Activated CD8-positive, alpha-beta memory T cell treated with anti-CD3 and anti-CD28 coated beads, Interleukin-2, amount 50 U/mL, for 1 hour (primary cell): ENCODE data around the gene VAX1.
"Not testable (repeated sequence)": the region's sequence is repeated elsewhere in the genome, so short reads cannot be mapped to it uniquely, and the experiment has no call there.

ENCODE experiments used
- DNase-seq: peaks from one replicate; pipeline ENCODE4 v3.0.0-alpha.2; 2020; ENCODE audit errors: extremely low read depth

VAX1 gene

DNA sequence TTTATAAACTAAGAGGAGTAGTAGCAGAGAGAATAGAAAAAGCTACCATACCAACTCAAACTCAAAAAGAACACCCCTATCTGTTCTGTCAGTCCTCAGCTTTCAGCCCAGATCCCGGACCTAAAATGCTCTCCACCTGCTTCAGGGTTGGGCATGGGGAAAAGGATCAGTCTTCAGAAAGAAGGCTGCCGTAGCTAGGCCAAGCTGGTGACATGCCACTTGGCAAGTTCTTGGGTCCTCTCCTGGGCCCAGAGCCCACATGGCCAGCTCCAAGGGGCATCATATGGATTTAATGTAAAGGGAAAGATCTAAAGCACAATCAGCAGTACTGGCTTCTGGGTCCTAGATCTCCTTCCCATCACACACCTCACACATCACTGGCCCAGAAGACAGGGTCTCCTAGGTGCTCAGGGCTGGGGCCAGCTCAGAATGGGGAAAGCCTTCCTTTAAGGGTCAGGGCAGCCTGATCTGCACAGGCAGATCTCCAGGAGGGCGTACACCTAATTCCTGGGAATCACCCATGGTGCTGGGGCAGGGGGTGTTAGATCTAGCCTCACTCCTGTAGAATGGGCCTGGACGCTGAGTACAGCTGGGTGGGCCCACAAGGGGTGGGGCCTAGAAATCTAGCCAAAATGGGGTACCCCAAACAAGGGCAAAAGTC is 2.5 kb downstream of the VAX1 start:
- DNase-seq: no peak

DNA sequence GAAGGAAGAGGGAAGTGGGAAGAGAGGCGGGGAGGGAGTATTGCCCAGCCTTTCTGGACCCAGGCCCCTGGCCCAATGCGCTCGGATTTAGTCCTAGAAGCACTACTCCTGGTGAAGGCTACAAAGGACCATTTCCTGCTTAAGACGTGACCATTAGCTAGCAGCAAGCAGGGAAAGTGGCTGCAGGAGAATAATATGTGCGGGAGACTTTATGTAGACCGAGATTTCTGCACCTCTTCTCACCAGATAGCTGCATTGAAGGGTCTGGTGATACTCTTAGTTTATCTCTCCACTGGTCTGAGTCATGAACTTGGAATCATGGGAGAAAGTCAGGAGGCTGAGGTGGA is 3.1 kb downstream of the VAX1 start:
- DNase-seq: no peak

DNA sequence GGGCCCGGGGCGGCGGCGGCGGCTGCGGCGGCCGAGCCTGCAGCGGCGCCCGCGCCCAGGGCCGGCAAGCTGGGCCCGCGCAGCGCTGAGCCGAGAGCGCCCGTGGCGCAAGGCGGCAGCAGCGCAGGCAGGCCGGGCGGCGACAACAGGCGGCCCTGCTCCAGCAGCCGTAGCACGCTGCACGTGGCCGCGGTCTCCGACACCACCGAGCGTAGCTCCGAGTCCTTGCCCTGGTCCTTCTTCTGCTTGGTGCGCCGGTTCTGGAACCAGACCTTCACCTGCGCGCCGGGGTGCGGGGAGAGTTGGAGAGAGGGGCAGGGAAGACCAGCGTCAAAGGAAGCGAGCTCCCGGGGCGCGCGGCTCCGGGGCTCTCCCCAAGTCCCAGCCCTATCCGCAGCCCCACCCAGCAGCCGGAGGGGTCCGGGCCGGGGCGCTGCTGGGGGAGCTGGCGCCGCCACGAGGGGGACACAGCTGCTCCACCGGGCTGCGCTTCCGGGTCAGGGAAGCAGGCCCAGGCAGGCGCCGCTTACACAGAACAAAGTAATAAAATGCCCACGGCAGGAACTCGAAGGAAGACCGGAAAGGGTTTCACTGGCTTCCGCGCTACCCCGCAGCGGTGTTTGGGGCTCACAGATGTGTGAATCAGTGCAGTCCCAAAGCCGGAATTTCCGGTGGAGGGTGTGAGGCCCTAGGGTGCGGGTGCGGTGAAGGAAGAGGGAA is 3.6 kb downstream of the VAX1 start:
- no peak for DNase-seq

DNA sequence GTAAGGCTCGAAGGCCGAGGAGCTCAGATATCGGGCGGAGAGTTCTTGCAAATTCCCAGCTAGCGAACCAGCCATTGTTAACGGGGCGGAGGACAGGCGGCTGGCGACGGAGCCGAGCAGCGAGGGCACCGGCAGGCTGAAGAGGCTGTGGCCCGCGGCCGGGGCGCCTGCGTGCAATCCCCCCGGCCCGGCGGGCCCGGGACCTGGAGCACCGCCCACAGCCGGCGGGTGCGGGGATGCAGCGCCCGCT is 4.1 kb downstream of the VAX1 start:
- DNase-seq: no peak

DNA sequence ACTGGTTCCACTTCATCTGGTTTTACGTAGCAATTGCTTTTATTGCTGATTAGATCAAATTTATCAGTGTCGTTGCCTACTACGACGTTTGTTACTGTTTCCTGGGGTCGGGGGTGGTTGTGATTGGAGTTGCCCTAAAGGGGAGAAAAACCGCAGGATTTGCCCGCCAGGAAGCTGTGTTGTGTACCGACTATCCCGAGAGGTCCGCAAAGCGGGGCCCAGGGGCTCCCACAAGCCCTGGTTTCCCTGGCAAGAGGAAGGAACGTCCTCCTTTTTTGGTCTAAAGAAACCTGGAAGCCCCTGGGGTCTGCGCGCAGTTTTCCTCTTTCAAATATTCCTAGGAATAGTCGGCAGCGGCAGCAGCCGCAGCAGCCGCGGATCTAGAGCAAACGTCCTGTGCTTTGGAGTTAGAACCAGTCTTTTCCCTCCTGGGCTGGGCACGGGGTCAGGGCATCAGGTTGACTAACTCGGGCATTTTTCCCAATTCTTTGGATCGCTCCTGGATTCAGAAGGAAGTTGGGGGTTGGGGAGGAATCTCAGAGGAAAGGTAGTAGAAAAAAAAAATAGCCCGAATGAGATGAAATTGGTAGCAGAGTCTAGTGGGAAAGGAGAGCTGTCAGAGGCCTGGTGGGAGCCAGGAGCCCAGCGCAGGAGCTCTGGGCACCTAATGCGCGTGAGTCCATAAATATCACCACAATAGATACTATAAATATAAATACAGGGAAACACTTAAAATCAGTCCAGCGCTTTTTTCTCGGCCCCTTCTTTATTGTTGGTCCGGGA is 4.6 kb downstream of the VAX1 start:
- DNase-seq: no peak

DNA sequence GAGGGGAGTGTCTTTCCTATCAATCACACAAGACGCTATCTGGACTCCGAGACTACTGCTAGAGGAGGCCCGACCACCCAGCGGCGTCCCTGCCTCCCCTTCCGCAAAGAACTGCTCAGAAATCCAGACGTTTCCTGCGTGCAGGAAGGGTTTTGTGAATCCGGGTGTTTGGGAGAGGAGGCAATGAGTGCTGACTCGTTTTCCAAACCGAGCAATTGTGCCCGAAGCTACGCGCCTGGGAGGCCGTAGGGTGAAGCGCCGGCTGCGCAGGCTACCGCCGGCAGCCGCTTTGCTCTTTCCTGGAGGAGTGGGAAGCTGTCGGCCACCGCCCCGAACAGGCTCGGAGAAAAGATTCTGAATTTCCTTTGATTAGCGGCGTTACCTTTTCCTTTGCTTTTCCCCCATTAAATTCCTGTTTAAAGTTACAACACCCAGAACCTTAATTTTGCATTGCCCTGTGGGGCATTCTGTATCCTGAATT is 5.3 kb downstream of the VAX1 start:
- DNase-seq: no peak

DNA sequence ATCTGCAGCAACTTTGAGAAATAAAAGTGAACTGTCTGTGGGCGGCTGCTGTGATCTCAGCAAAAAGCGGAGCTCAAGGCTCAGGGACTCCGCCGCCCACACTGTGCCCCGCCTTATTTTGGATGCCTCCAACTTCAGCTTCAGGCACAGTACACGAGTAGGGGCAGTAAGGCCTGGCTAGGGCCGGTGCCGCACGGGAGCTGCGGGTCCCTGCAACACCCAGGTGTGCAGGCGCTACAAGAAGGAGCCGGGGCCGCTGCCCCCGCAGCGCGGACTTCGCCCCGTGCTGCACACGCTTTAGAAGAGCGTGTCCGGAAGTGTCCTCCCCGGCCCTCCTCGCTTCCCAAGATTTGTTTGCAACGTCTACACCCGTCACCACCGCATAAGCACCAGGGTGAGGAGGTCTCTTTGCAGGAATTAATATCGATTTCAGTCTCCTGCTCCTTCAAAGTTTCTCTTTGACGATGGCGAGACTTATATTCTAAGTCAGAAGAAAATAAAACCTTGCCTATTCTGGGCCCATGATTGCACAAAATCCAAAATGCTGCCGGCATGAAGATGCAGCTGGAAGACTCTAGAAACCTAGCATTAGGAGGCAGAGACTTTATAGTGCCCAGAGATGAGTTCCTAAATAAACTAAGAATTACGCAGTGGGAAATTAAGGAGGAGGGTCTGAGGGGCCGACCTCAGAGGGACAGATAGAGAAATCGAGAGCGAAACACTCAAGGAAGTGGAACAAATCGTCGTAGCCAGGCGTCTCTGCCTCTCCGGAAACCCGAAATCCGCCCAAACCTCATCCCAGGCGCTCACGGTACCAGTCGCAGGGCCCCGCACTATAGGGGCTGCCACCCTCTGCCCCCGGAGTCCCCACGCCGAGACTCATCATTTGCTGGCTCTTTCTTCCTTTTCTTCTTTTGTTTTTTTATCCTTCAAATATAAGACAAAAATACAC is 6.4 kb downstream of the VAX1 start:
- no peak for DNase-seq

DNA sequence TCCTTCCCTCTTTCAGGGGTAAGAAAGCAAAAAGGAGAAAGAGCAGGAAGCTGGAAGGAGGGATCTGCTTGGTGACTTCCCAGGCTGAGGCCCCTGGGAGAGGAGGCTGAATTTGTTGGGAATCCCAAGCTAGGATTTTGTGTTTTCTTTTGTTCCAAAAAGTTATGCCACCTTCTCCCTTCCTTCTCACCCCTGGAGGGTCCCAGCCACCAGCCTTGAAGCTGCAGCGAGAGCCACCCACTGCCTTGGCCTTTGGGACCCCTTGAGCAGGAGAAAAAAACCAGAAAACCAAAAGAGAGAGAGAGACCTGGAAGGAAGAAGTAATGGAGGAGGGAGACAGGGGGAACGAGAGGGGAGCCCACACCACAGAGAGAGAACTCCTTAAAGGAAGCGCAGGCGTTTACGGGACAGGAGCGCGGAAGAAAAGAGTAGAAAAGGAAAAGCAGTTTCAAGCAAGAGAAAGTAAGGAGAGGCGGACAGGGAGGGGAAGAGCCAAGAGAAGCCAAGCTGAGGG is 7.2 kb downstream of the VAX1 start:
- DNase-seq: no peak

DNA sequence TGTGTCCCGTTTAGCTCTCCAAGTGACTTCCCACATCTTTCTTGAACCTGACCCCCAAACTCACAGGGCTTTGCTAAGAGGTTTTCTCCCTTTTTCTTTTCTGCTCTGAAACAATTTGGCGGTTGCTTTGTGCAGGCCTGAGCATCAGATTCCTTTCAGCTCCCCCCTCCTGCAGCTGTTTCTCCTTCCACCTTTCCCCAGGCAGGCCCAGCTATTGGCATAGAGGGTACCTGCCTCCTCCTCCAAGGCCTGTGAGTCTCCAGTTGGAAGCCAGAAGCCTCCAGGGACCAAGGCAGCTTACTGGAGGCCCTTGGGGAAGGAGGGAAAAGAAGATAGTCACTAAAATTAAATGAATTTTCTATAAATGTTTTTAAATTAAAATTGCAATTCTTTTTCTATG is 7.7 kb downstream of the VAX1 start:
- no peak for DNase-seq

DNA sequence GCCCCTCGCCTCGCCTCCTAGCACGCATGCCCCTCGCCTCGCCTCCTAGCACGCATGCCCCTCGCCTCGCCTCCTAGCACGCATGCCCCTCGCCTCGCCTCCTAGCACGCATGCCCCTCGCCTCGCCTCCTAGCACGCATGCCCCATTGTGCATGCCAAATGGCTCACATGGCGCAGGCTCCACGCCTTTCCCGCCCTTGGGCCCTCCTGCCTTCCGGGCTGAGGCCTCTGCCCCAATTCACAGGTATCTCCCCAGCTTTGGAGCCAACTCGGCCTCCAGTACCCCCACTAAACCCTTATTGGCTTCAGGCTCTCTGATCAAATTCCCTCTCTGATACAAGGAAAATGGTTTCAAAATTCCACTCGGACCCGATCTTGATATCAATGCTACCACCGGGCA is 11.4 kb downstream of the VAX1 start:
- DNase-seq: not testable (repeated sequence)

DNA sequence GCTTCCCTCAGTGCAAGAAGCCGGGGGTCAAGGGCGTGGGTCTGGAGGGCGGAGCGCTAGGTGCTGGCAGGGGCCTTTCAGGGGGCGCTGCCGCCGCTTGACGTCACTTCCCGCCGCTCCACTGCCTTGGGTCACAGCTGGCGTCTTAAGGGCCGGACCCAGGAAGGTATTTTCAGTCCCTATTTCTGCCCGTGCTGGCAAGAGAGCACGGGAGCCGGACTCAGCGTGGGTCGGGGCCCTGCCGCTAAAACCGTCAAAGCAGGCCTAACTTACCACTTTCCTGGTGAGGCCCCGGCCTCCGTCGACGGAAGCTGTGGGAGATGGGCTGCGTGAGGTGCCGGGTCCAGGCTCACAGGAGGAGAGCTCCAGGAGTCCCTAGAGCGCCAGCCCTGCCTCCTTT is 12.0 kb downstream of the VAX1 start:
- DNase-seq: no peak

DNA sequence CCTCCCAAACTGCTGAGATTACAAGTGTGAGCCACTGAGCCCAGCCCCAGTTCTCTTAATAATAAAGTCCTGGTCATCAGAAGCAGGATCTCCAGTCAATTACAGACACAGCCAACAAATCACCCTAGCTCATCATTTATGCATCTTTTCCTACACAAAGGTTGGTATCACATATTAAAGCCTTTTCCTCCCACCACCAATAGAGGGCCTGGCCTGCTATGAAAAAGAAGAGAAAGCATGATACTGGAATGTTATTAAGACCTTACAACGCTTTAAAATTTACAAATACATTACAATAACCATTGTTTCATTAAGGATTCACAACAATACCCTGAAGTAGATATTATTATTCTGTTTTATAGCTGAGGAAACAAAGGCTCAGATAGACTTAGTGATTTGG is 25.9 kb downstream of the VAX1 start:
- DNase-seq: no peak

DNA sequence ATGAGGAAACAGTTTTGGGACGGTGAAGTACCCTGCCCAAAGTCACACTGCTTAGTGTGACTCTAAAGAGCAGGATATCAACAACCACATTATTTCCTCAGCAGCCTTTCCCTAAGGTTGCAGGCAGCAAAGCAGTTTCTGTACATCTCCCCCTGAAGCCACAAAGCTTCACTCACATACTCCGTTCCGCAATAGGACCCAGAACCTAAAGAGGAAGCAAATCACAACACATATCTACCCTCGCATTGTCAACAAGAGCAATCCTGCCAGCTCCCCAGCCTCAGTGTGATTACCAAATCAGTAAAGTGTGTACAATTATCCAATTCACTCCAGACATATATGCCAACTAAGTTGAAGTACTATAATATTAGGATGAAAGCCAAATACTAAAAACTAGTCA is 30.8 kb downstream of the VAX1 start:
- DNase-seq: no peak

DNA sequence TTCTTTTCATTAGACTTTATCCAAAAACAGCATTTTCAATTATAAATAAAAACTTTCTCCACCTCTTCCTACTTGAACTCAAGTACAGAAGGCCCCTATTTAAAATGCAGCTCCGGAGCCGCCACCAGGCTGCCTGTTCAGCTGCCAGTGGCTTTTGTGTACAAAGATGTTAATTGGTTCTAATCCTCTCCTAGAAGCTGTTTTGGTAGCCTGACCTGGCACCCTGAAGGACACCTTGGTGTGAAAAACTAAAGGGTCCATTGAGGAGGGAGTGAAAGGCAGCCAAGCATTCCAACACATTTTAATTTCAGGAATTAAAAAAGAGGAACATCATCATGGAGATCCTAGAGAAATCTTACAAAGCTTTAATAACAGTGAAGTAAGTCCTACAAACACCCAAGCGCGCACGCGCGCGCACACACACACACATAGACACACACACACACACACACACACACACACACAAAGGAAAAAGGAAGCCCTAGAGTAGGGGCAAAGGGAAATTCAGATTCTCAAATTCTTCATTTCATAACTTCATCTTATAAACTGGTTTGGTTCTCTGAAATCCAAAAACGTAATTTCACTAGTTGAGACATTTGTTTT is 41.4 kb downstream of the VAX1 start:
- DNase-seq: no peak

DNA sequence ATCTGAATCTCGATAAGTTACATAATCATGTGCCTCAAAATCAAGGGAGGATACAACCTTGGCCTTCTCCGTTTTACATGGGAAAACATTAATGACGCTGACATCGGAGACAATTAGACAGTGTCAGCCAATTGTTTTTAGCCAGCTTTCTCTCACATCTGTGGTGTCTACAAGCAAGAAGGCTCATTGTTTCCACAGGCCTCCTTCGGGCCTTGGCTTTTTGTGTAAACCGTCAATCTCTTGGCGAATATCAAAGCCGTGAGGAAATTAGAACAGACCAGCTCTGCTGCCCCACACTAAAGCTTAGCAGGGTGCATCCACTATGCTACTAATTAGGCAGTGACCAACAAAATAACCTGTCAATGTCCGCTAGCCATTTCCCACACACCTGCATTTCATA is 43.2 kb downstream of the VAX1 start:
- DNase-seq: no peak

DNA sequence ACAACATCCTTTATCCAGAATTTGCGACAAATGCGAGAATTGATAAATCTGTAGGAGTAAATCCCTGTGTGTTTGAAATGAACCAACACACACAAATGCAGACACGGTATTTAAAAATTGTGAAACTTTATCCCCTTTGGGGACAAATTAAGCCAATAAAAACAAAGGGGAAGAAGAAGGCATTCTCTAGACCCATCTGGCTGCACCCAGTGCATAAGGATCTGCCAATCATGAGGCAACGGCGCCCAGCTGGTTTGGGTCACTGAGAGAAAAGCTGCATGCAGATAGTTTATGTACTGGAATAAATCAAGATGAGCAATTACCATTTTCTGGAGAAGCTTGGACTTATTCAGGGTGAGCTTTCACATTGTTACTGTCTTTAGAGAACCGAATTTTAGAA is 45.7 kb downstream of the VAX1 start:
- no peak for DNase-seq

DNA sequence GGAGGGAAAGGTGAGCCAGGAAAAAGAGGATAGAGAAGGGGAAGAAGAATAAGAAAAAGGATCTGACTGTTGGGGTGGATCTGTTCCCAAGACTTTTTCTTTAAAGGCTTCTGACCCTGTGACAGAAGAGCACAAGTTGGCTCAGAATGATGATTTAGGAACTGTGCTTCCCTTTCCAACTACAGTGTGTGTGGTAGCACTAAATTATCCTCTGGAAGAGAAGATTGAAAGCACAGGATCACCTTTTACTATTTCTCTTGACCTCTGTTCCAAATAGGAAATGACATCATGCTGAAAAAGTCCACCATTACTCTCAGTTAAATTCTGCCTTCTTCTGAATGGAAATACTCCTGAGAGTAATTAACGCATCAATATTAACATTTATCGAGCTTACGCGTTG is 47.2 kb downstream of the VAX1 start:
- no peak for DNase-seq

DNA sequence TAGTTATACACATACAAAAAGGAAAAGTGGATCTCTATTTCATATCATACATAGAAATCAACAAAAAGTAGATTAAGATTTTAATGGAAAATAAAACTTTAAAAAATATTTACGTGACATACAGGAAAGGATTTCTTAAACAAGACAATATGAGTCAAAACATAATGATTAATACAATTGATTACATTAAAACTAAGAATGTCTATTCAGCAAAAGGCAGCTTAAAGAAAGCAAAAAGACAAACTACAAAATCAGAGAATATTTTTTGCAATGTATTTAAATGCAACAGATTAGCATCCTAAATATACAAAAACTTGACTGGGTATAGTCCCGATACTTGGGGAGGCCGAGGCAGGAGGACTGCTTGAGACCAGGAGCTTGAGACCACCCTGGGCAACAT is 50.5 kb downstream of the VAX1 start:
- DNase-seq: no peak

DNA sequence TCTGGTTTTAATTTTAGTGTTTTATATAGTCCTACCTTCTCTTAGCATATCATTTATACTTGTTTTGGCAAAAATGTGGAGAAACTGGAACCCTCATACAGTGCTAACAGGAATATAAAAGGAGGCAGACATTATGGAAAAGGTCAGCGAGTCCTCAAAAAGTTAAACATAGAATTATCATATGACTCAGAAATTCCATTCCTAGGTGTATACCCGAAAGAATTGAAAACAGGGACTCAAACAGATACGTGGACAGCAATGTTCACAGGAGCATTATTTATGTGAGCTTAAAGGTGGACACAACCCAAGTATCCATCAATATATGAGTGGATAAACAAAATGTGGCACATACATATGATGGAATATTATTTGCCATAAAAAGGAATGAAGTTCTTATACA is 51.5 kb downstream of the VAX1 start:
- DNase-seq: no peak

DNA sequence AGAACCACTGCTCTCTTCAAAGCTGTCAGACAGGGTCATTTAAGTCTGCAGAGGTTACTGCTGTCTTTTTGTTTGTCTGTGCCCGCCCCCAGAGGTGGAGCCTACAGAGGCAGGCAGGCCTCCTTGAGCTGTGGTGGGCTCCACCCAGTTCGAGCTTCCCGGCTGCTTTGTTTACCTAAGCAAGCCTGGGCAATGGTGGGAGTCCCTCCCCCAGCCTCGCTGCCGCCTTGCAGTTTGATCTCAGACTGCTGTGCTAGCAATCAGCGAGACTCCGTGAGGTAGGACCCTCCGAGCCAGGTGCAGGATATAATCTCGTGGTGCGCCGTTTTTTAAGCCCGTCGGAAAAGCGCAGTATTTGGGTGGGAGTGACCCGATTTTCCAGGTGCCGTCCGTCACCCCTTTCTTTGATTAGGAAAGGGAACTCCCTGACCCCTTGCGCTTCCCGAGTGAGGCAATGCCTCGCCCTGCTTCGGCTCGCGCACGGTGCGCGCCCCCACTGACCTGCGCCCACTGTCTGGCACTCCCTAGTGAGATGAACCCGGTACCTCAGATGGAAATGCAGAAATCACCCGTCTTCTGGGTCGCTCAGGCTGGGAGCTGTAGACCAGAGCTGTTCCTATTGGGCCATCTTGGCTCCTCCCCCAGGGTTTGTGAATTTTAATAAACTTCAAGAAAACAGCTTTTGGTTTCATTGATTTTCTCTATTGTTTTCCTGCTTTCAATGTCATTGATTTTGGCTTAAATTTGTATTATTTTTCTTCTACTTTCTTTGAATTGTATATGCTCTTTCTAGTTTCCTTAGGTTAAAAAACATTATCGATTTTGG is 53.4 kb downstream of the VAX1 start:
- DNase-seq: not testable (repeated sequence)
